HEK293T (cell line): ENCODE measurements around the gene MYO7A.

Experiments
- CTCF ChIA-PET: fragments of 350-600 bp; formaldehyde crosslinking; extraction: SDS; loops from one replicate; lab custom pipeline; 2021; ENCODE audit warnings: antibody characterized with exemption, inconsistent platforms; lab: Yijun Ruan, JAX
- POLR2A ChIA-PET: fragments of 350-600 bp; formaldehyde crosslinking; extraction: SDS; loops from one replicate; lab custom pipeline; 2020; ENCODE audit warnings: antibody characterized with exemption, inconsistent platforms; lab: Yijun Ruan, JAX
- DNase-seq: peaks from one replicate; pipeline ENCODE4 v3.0.0; 2012; ENCODE audit warnings: mixed read lengths; ENCODE audit errors: extremely low spot score
- ARNT ChIP-seq: fragments of 450-650 bp; IDR thresholded peaks from 2 replicates; pipeline ENCODE4 v1.6.1; 2017; ENCODE audit warnings: mild to moderate bottlenecking
- BHLHE40 ChIP-seq: fragments of 450-650 bp; IDR thresholded peaks from 2 replicates; pipeline ENCODE4 v1.6.1; 2016; ENCODE audit warnings: mild to moderate bottlenecking, moderate library complexity, borderline replicate concordance
- CTBP1 ChIP-seq: fragments of 450-650 bp; IDR thresholded peaks from 2 replicates; pipeline ENCODE4 v1.6.1; 2016; ENCODE audit warnings: borderline replicate concordance
- ELF4 ChIP-seq: fragments of 450-650 bp; IDR thresholded peaks from 2 replicates; pipeline ENCODE4 v1.6.1; 2017; ENCODE audit warnings: antibody characterized with exemption
- FOXA1 ChIP-seq: fragments of 450-650 bp; IDR thresholded peaks from 2 replicates; pipeline ENCODE4 v1.6.1; 2016; ENCODE audit warnings: mild to moderate bottlenecking
- FOXK2 ChIP-seq: fragments of 450-650 bp; IDR thresholded peaks from 2 replicates; pipeline ENCODE4 v1.6.1; 2016; ENCODE audit warnings: mild to moderate bottlenecking
- FOXM1 ChIP-seq: fragments of 450-650 bp; IDR thresholded peaks from 2 replicates; pipeline ENCODE4 v1.6.1; 2017; ENCODE audit warnings: mild to moderate bottlenecking, borderline replicate concordance
- HDGF ChIP-seq: fragments of 450-650 bp; IDR thresholded peaks from 2 replicates; pipeline ENCODE4 v1.6.1; 2017; ENCODE audit warnings: antibody characterized with exemption, borderline replicate concordance
- L3MBTL2 ChIP-seq: fragments of 450-650 bp; conservative IDR thresholded peaks from 2 replicates; pipeline ENCODE4 v1.6.1; 2016; ENCODE audit warnings: mild to moderate bottlenecking
- LEF1 ChIP-seq: fragments of 450-650 bp; IDR thresholded peaks from 2 replicates; pipeline ENCODE4 v1.6.1; 2017; ENCODE audit warnings: mild to moderate bottlenecking, borderline replicate concordance
- NFRKB ChIP-seq: fragments of 450-650 bp; IDR thresholded peaks from 2 replicates; pipeline ENCODE4 v1.6.1; 2016; ENCODE audit warnings: mild to moderate bottlenecking, moderate library complexity
- SP1 ChIP-seq: fragments of 450-650 bp; IDR thresholded peaks from 2 replicates; pipeline ENCODE4 v1.6.1; 2017
- SUZ12 ChIP-seq: fragments of 450-650 bp; IDR thresholded peaks from 2 replicates; pipeline ENCODE4 v1.6.1; 2016; ENCODE audit warnings: mild to moderate bottlenecking
- TARDBP ChIP-seq: fragments of 450-650 bp; IDR thresholded peaks from 2 replicates; pipeline ENCODE4 v1.6.1; 2016
- ZNF384 ChIP-seq: fragments of 450-650 bp; IDR thresholded peaks from 2 replicates; pipeline ENCODE4 v1.6.1; 2016
- TF ChIP-seq, protein P1 (sequence below): fragments of 450-650 bp; IDR thresholded peaks from 2 replicates; pipeline ENCODE4 v1.6.1; 2016

Gene MYO7A

DNA sequence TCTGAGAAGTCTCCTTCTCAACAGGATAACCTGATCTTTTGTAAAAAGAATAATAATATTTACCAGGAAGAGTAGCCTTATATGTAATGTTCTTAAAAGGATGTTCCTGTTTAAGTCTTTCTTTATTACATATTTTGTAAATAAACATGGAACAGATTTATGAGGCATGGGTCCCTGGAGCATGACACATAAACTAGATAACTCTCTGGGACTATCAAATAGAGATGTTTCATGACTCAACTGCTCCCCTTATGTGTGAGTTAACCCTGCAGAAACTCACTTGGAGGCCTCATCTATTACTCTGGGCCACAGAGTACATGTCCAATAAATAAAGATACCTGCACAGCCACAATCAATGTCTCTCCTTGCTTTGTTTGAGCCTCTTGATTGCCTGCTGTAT lies 108.9 kb downstream of the MYO7A start:
- TF ChIP-seq LEF1 (no peak), L3MBTL2 (no peak), TARDBP (no peak), ARNT (no peak)
- CTCF ChIA-PET = no interaction called here
- no peak for DNase-seq
- POLR2A ChIA-PET = no interaction called here

DNA sequence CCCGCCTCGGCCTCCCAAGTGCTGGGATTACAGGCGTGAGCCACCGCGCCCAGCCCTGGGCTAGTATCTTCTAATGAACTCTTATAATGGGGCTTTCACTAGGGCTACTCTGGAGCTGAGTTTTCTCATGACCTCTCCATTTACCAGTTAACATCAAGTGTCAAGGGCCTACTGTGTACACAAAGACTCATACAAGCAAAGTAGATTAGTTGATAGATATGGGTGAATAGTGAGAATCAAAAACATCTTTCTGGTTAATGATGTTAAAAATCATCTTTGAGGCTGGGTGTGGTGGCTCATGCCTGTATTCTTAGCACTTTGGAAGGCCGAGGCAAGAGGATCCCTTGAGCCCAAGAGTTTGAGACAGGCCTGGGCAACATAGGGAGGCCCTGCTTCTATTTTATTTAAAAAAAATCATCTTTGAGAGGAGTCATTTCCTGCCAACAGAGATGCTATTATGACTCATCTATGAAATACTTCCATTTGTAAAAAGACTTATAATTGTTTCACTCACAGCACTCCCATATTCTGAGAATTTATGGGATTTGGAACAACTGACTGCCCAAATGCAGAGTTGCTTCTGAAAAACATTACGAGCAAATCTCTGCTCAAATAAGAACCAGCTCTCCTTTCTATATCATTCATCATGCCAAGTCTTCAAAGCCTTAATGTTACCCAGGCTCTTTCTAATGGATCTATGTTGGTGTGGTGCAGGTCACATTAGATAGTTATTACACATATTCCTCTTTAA lies 116.4 kb downstream of the MYO7A start:
- ChIA-PET CTCF (no interaction called here), POLR2A (no interaction called here)
- TF ChIP-seq L3MBTL2 (no peak), SUZ12 (no peak), NFRKB (no peak), ELF4 (no peak), SP1 (no peak), CTBP1 (no peak), ZNF384 (no peak), HDGF (no peak), FOXM1 (no peak), LEF1 (no peak), BHLHE40 (no peak), FOXK2 (no peak), TARDBP (no peak), ARNT (no peak), FOXA1 (no peak)
- TF ChIP-seq, protein P1, sequence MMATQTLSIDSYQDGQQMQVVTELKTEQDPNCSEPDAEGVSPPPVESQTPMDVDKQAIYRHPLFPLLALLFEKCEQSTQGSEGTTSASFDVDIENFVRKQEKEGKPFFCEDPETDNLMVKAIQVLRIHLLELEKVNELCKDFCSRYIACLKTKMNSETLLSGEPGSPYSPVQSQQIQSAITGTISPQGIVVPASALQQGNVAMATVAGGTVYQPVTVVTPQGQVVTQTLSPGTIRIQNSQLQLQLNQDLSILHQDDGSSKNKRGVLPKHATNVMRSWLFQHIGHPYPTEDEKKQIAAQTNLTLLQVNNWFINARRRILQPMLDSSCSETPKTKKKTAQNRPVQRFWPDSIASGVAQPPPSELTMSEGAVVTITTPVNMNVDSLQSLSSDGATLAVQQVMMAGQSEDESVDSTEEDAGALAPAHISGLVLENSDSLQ = no peak
- no peak for DNase-seq

DNA sequence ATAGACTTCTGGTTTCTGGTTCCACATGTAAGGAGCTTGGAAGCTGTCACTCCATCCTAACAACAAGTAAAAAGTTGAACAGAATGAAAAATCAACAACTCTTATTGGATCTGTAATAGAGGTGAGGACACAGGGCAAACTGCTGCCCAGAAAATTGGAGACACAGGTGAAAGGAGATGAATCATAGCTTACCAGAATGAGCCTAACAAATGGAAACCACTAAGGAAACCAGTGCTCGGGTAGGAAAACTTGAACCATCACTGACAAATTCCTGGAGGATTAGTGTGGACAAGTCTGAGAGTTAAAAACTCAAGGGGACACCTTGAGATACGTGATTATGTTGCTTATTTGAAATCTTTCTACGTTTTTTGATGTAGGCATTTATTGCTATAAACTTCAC lies 121.4 kb downstream of the MYO7A start:
- POLR2A ChIA-PET = no interaction called here
- no peak for DNase-seq
- CTCF ChIA-PET = interaction anchor here (0.6 to 0.7 kb wide), 3 partner anchors 50 to 425 kb away, joined by 4 to 6 read pairs (median 4); no protein-coding TSS in a partner anchor
- no peak for TF ChIP-seq ELF4
- no peak for TF ChIP-seq L3MBTL2
- TF ChIP-seq ARNT = no peak
- TF ChIP-seq, protein P1 = no peak
- no peak for TF ChIP-seq SUZ12
- no peak for TF ChIP-seq FOXA1
- no peak for TF ChIP-seq LEF1
- TF ChIP-seq FOXM1 = no peak
- TF ChIP-seq SP1 = no peak
- TF ChIP-seq HDGF = no peak
- no peak for TF ChIP-seq TARDBP
- no peak for TF ChIP-seq BHLHE40
- no peak for TF ChIP-seq NFRKB
- no peak for TF ChIP-seq ZNF384
- no peak for TF ChIP-seq CTBP1
- no peak for TF ChIP-seq FOXK2

DNA sequence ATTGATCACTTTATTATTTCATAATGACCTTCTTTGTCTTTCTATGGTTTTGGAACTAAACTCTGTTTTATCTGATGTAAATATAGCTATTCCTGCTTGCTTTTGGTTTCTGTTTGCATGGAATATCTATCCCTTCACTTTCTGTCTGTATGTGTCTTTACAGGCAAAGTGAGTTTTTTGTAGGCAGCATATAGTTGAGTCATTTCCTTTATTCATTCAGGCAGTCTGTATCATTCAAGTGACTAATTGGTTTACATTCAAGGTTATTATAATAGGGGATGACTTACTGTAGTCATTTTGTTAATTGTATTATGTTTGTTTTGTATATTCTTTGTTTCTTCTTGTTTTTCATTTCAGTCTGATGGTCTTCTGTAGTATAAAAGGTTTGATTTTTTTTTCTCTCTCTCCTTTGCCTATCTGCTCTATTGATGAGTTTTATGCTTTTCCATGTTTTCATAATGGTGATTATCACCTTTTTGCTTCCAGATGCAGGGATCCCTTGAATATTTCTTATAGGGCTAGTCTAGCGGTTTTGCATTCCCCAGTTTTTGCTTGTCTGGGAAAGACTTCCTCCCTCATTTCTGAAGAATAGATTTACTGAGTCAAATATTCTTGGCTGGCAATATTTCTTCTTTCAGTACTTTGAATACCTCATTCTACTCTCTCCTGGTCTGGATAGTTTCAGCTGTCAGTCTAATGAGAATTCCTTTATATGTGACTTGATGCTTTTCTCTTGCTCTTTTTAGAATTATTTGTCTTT lies 123.0 kb downstream of the MYO7A start:
- no peak for DNase-seq
- no peak for TF ChIP-seq HDGF
- CTCF ChIA-PET = no interaction called here
- POLR2A ChIA-PET = no interaction called here

DNA sequence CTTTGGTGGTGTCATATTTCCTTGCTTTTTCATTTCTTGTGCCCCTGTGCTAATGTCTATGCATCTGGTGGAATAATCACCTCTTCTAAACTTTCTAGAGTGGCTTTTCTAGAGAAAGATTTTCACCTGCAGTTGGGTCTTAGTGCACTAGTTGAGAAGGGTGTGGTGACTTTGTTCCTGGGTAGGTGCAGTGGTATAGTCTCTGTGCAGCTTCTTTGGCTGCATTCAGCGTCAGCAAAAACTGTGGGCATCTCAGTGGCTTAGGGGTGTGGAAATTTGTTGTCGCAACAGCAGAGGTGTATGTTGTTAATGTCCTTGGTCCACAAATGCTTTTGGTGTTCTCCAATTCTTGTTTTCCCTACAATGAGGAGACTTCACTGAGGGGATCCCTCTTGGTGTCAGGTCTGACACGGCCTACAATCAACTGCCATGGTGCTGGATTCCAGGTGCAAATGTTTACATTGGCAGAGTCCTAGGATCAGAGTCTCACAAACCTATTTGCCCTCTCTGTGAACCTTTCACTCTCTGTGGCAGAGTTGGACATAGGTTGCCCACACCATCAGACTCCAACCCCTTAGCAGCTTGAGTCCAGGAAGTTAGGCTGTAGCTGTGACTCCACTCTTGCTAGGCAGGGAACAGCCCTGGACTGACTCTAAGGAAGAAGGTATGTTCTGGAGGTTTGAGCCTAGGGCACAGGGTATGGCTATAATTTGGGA lies 124.7 kb downstream of the MYO7A start:
- TF ChIP-seq FOXA1 (no peak), L3MBTL2 (no peak), BHLHE40 (no peak), LEF1 (no peak), NFRKB (no peak), SUZ12 (no peak), ZNF384 (no peak), CTBP1 (no peak)
- ChIA-PET POLR2A (no interaction called here), CTCF (no interaction called here)
- no peak for DNase-seq

DNA sequence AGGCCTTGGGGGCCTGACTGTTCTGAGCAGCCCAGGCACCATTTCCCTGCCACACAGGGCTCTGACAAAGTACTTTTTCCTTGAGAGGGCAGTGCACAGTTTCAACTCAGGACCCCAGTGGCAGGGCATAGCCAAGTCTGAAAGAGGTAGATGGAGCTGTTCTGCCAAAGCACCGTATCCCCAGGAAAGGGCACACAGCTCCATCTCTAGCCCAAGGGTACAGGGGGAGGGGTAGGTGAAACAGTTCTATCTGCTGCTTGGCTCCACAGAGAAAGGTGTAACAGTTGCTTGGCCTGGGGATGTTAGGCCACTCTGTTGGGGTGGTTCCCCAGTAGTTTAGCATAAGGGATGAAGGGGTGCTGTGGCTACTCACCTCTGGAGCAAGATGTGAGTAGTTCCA lies 125.6 kb downstream of the MYO7A start:
- DNase-seq = no peak
- no peak for TF ChIP-seq ELF4
- no peak for TF ChIP-seq L3MBTL2
- TF ChIP-seq FOXM1 = no peak
- TF ChIP-seq SP1 = no peak
- TF ChIP-seq FOXK2 = no peak
- TF ChIP-seq ARNT = no peak
- TF ChIP-seq SUZ12 = no peak
- TF ChIP-seq TARDBP = no peak
- TF ChIP-seq CTBP1 = no peak
- no peak for TF ChIP-seq ZNF384
- no peak for TF ChIP-seq NFRKB
- TF ChIP-seq LEF1 = no peak
- no peak for TF ChIP-seq BHLHE40
- TF ChIP-seq, protein P1 = no peak
- no peak for TF ChIP-seq FOXA1
- CTCF ChIA-PET = no interaction called here
- POLR2A ChIA-PET = no interaction called here
